Stimulated activated CD8-positive, alpha-beta memory T cell treated with anti-CD3 and anti-CD28 coated beads, Interleukin-4, amount 100 ng/mL, for 4 hours (primary cell): ENCODE measurements around the gene VWF.

Experiments used
- DNase-seq, 2 donors: peaks; one replicate each; pipeline ENCODE4 v3.0.0-alpha.2; 2020; ENCODE audit warnings: low read depth in 2 of 2, low spot score in 1 of 2

Gene VWF

GRCh38 chr12:5996459-5996858 is 128.0 kb downstream of the VWF start:
- no peak for DNase-seq

- no peak for DNase-seq
Measured at GRCh38 chr12:5989621-5990020, 134.8 kb downstream of the VWF start.

- peak; percentile 21 to 28 for DNase-seq
Measured at GRCh38 chr12:5988659-5989116, 135.8 kb downstream of the VWF start.

- DNase-seq: no peak
Measured at GRCh38 chr12:5988088-5988487, 136.4 kb downstream of the VWF start.

GRCh38 chr12:5987573-5987972 is 136.9 kb downstream of the VWF start:
- no peak for DNase-seq

- DNase-seq: no peak
Measured at GRCh38 chr12:5985471-5985870, 139.0 kb downstream of the VWF start.

- no peak for DNase-seq
Measured at GRCh38 chr12:5984873-5985272, 139.6 kb downstream of the VWF start.

GRCh38 chr12:5982106-5982505 is 142.4 kb downstream of the VWF start:
- DNase-seq: no peak

- DNase-seq: no peak
Measured at GRCh38 chr12:5977556-5977955, 146.9 kb downstream of the VWF start.

- DNase-seq: no peak
Measured at GRCh38 chr12:5976711-5977110, 147.8 kb downstream of the VWF start.

- DNase-seq: no peak
Measured at GRCh38 chr12:5976196-5976595, 148.3 kb downstream of the VWF start.

GRCh38 chr12:5973461-5974115 is 150.9 kb downstream of the VWF start:
- no peak for DNase-seq

- no peak for DNase-seq
Measured at GRCh38 chr12:5972387-5972786, 152.1 kb downstream of the VWF start.

- DNase-seq: no peak
Measured at GRCh38 chr12:5971194-5971850, 153.1 kb downstream of the VWF start.

GRCh38 chr12:5969974-5970690 is 154.3 kb downstream of the VWF start:
- no peak for DNase-seq

GRCh38 chr12:5969156-5969973 is 155.1 kb downstream of the VWF start:
- DNase-seq: no peak

GRCh38 chr12:5967645-5968415 is 156.6 kb downstream of the VWF start:
- DNase-seq: no peak

- no peak for DNase-seq
Measured at GRCh38 chr12:5966486-5967095, 157.9 kb downstream of the VWF start.

- no peak for DNase-seq
Measured at GRCh38 chr12:5965950-5966383, 158.5 kb downstream of the VWF start.
